ENCODE results near the gene AZU1.

The AZU1 gene

GRCh38 chr19:797528-798414 lies 29.9 kb upstream of the AZU1 start:
- peak; percentile 68 to 81 for DNase-seq

GRCh38 chr19:798415-799075 lies 29.1 kb upstream of the AZU1 start:
- DNase-seq, result no peak

- peak; percentile 25 to 27 for DNase-seq
Measured at GRCh38 chr19:799076-799881, 28.4 kb upstream of the AZU1 start.

GRCh38 chr19:800360-801029 lies 27.1 kb upstream of the AZU1 start:
- no peak for DNase-seq

- DNase-seq, result no peak
Measured at GRCh38 chr19:801030-801860, 26.4 kb upstream of the AZU1 start.

GRCh38 chr19:801861-802497 lies 25.7 kb upstream of the AZU1 start:
- no peak for DNase-seq

- DNase-seq, result no peak
Measured at GRCh38 chr19:802498-803098, 25.0 kb upstream of the AZU1 start.

- no peak for DNase-seq
Measured at GRCh38 chr19:803099-803561, 24.5 kb upstream of the AZU1 start.

GRCh38 chr19:803686-804418 lies 23.8 kb upstream of the AZU1 start:
- DNase-seq, result no peak

- DNase-seq, result no peak
Measured at GRCh38 chr19:804419-805165, 23.0 kb upstream of the AZU1 start.

- DNase-seq, result no peak
Measured at GRCh38 chr19:805166-805551, 22.5 kb upstream of the AZU1 start.

- no peak for DNase-seq
Measured at GRCh38 chr19:805600-806550, 21.8 kb upstream of the AZU1 start.

GRCh38 chr19:806815-807421 lies 20.7 kb upstream of the AZU1 start:
- no peak for DNase-seq

GRCh38 chr19:807627-808422 lies 19.8 kb upstream of the AZU1 start:
- no peak for DNase-seq

- DNase-seq, result no peak
Measured at GRCh38 chr19:808423-808775, 19.2 kb upstream of the AZU1 start.

GRCh38 chr19:810077-810855 lies 17.4 kb upstream of the AZU1 start:
- DNase-seq, result no peak

All from AML-193 (cell line).